ENCODE results near the gene RFX1.

GRCh38 chr19:13965926-13966683 is 40.0 kb downstream of the RFX1 start:
- TF ChIP-seq CTCF (IDR thresholded peaks at IDR 0.05; ENCODE audit: poor library complexity, severe bottlenecking) (no peak), EZH2 (IDR thresholded peaks at IDR 0.05; ENCODE audit: borderline replicate concordance, insufficient read depth, low read length, poor library complexity, severe bottlenecking) (no peak), TAF1 (IDR thresholded peaks at IDR 0.05; ENCODE audit: low read depth) (no peak), POLR2AphosphoS5 (IDR thresholded peaks at IDR 0.05) (no peak), EP300 (conservative IDR thresholded peaks at IDR 0.05; ENCODE audit: poor library complexity, severe bottlenecking) (no peak), REST (IDR thresholded peaks at IDR 0.05; ENCODE audit: borderline replicate concordance) (no peak), RAD21 (conservative IDR thresholded peaks at IDR 0.05) (no peak), SMC3 (conservative IDR thresholded peaks at IDR 0.05; ENCODE audit: poor library complexity) (no peak)

Measured in neural cell (in vitro differentiated cells).